22Rv1 (cell line): ENCODE data around the gene LRRC27.
"Not testable (repeated sequence)": the region's sequence is repeated elsewhere in the genome, so short reads cannot be mapped to it uniquely, and the experiment has no call there.

Source experiments
- ZFX ChIP-seq: fragments of 450-650 bp; IDR thresholded peaks from 2 replicates; pipeline ENCODE4 v1.6.1; 2017; ENCODE audit warnings: antibody characterized with exemption, borderline replicate concordance
- TF ChIP-seq, protein P1 (sequence below): fragments of 450-650 bp; IDR thresholded peaks from 2 replicates; pipeline ENCODE4 v1.5.1; 2017; ENCODE audit warnings: mild to moderate bottlenecking

DNA sequence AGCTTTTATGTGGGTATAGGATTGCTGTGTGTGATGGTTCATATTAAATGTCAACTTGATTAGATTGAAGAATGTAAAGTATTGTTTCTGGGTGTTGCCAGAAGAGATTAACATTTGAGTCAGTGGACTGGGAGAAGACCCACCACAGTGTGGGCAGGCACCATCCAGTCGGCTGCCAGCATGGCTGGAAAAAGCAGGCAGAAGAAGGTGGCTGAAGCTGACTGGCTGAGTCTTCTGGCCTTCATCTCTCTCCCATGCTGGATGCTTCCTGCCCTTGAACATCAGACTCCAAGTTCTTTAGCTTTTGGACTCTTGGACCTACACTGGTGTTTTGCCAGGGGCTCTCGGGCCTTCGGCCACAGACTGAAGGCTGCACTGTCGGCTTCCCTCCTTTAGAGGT is 49.0 kb downstream of the LRRC27 start:
- TF ChIP-seq, protein P1, sequence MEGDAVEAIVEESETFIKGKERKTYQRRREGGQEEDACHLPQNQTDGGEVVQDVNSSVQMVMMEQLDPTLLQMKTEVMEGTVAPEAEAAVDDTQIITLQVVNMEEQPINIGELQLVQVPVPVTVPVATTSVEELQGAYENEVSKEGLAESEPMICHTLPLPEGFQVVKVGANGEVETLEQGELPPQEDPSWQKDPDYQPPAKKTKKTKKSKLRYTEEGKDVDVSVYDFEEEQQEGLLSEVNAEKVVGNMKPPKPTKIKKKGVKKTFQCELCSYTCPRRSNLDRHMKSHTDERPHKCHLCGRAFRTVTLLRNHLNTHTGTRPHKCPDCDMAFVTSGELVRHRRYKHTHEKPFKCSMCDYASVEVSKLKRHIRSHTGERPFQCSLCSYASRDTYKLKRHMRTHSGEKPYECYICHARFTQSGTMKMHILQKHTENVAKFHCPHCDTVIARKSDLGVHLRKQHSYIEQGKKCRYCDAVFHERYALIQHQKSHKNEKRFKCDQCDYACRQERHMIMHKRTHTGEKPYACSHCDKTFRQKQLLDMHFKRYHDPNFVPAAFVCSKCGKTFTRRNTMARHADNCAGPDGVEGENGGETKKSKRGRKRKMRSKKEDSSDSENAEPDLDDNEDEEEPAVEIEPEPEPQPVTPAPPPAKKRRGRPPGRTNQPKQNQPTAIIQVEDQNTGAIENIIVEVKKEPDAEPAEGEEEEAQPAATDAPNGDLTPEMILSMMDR: not testable (repeated sequence)
- TF ChIP-seq ZFX: not testable (repeated sequence)
